IPS-15b (cell line): ENCODE results near the gene DCST1.

Experiments used
- H3K27me3 ChIP-seq: one replicate; pipeline ENCODE4 v1.6.1; 2013; ENCODE audit warnings: low read length; ENCODE audit not compliant: control insufficient read depth, insufficient read depth
- H3K36me3 ChIP-seq: one replicate; pipeline ENCODE4 v1.6.1; 2013; ENCODE audit warnings: low read length; ENCODE audit not compliant: control insufficient read depth, insufficient read depth
- H3K4me1 ChIP-seq: one replicate; pipeline ENCODE4 v1.6.1; 2013; ENCODE audit warnings: mild to moderate bottlenecking, low read length; ENCODE audit not compliant: control insufficient read depth, insufficient read depth
- H3K4me3 ChIP-seq: one replicate; pipeline ENCODE4 v1.5.1; 2013; ENCODE audit warnings: low read depth, low read length
- H3K9ac ChIP-seq: one replicate; pipeline ENCODE4 v1.6.1; 2013; ENCODE audit warnings: low read depth, mild to moderate bottlenecking, low read length
- H3K9me3 ChIP-seq: one replicate; pipeline ENCODE4 v1.6.1; 2013; ENCODE audit warnings: mild to moderate bottlenecking, low read length; ENCODE audit not compliant: control insufficient read depth, insufficient read depth

DCST1 gene

GRCh38 chr1:155078469-155079209, 45.0 kb downstream of the DCST1 start, which contains the start of gene EFNA3:
Gene EFNA3 (plus strand): TSS chr1:155078837. CDS start chr1:155078942, 105 bp downstream.
- H3K27me3 ChIP-seq = peaks cover 82% of the 10 kb centered on the region
- H3K9ac ChIP-seq = no peak within 1 kb of the TSS
- H3K4me1 ChIP-seq = peaks cover 9% of the 10 kb centered on the region

GRCh38 chr1:155079210-155079486, 45.5 kb downstream of the DCST1 start:
- H3K4me3 ChIP-seq = peak overlapping the region; percentile 68
- peaks cover 9% of the 10 kb centered on the region for H3K4me1 ChIP-seq
- H3K9me3 ChIP-seq = no peaks in the 10 kb centered on the region
- H3K27me3 ChIP-seq = peaks cover 84% of the 10 kb centered on the region
- no peak overlapping the region for H3K9ac ChIP-seq
- no peaks in the 10 kb centered on the region for H3K36me3 ChIP-seq

More at GRCh38 chr1:155078469-155079209, 45.0 kb downstream of the DCST1 start, which contains the start of gene EFNA3:
- Histone ChIP-seq H3K36me3 (no peaks in the 10 kb centered on the region), H3K9me3 (no peaks in the 10 kb centered on the region), H3K4me3 (peak within 1 kb of the TSS; percentile 68)

- peaks cover 84% of the 10 kb centered on the region for H3K27me3 ChIP-seq
- no peak overlapping the region for H3K9ac ChIP-seq
- H3K9me3 ChIP-seq = no peaks in the 10 kb centered on the region
- H3K4me1 ChIP-seq = peaks cover 12% of the 10 kb centered on the region
- peak overlapping the region; percentile 68 for H3K4me3 ChIP-seq
- no peaks in the 10 kb centered on the region for H3K36me3 ChIP-seq
These were observed 46.1 kb downstream of the DCST1 start for GRCh38 chr1:155079487-155080311.

GRCh38 chr1:155080312-155081228, 46.9 kb downstream of the DCST1 start:
- H3K36me3 ChIP-seq = no peaks in the 10 kb centered on the region
- H3K4me1 ChIP-seq = peaks cover 12% of the 10 kb centered on the region
- peaks cover 76% of the 10 kb centered on the region for H3K27me3 ChIP-seq
- no peak overlapping the region for H3K9ac ChIP-seq
- peak overlapping the region; percentile 68 for H3K4me3 ChIP-seq
- H3K9me3 ChIP-seq = no peaks in the 10 kb centered on the region

- H3K9ac ChIP-seq = no peak overlapping the region
- peaks cover 67% of the 10 kb centered on the region for H3K27me3 ChIP-seq
- peak overlapping the region; percentile 68 for H3K4me3 ChIP-seq
- no peaks in the 10 kb centered on the region for H3K9me3 ChIP-seq
- peaks cover 12% of the 10 kb centered on the region for H3K4me1 ChIP-seq
- H3K36me3 ChIP-seq = no peaks in the 10 kb centered on the region
These were observed 48.1 kb downstream of the DCST1 start for GRCh38 chr1:155081472-155082300.

- Histone ChIP-seq H3K9ac (no peak overlapping the region), H3K27me3 (peaks cover 59% of the 10 kb centered on the region), H3K9me3 (no peaks in the 10 kb centered on the region), H3K4me3 (peak overlapping the region; percentile 52), H3K36me3 (no peaks in the 10 kb centered on the region), H3K4me1 (peaks cover 12% of the 10 kb centered on the region)
These were observed 48.9 kb downstream of the DCST1 start for GRCh38 chr1:155082301-155083051.

- Histone ChIP-seq H3K4me3 (peak overlapping the region; percentile 52), H3K36me3 (no peaks in the 10 kb centered on the region), H3K27me3 (peaks cover 53% of the 10 kb centered on the region), H3K4me1 (peaks cover 14% of the 10 kb centered on the region), H3K9ac (no peak overlapping the region), H3K9me3 (no peaks in the 10 kb centered on the region)
These were observed 49.5 kb downstream of the DCST1 start for GRCh38 chr1:155083052-155083541.

- Histone ChIP-seq H3K9me3 (no peaks in the 10 kb centered on the region), H3K4me1 (peaks cover 14% of the 10 kb centered on the region), H3K27me3 (peaks cover 50% of the 10 kb centered on the region), H3K36me3 (no peaks in the 10 kb centered on the region), H3K4me3 (peak overlapping the region; percentile 93), H3K9ac (no peak overlapping the region)
These were observed 50.5 kb downstream of the DCST1 start for GRCh38 chr1:155083865-155084721.

- peak overlapping the region; percentile 37 for H3K9ac ChIP-seq
- peaks cover 41% of the 10 kb centered on the region for H3K27me3 ChIP-seq
These were observed 51.3 kb downstream of the DCST1 start for GRCh38 chr1:155084722-155085503.

More at GRCh38 chr1:155084722-155085503, 51.3 kb downstream of the DCST1 start:
- H3K4me3 ChIP-seq = peak overlapping the region; percentile 93
- H3K36me3 ChIP-seq = no peaks in the 10 kb centered on the region
- H3K4me1 ChIP-seq = peaks cover 14% of the 10 kb centered on the region
- no peaks in the 10 kb centered on the region for H3K9me3 ChIP-seq
